ENCODE results near the gene AGPAT4. TPM values are rescaled to one million over a fixed set of nuclear protein-coding genes. Genes with fewer than 3 reads are reported as not detected.

AGPAT4 gene
- total RNA-seq, 1 experiment from 2014 or later: 15.5 TPM

GRCh38 chr6:161142957-161143296 lies 130.9 kb downstream of the AGPAT4 start:
- Histone ChIP-seq H2AFZ (ENCODE audit: low read depth, low read length, poor library complexity, severe bottlenecking) (no peak overlapping the region), H3K79me2 (ENCODE audit: insufficient read depth, low read length) (no peaks in the 10 kb centered on the region), H3K27ac (ENCODE audit: low read depth, low read length) (no peak overlapping the region), H3K4me3 (replicated peaks in 1 of 2; ENCODE audit: low read depth in 1 of 2, low read length in 2 of 2) (no peak overlapping the region), H3K27me3 (ENCODE audit: insufficient read depth, low read length) (no peaks in the 10 kb centered on the region), H3K9me3 (ENCODE audit: control insufficient read depth in 1 of 2, insufficient read depth in 1 of 2, low read depth in 1 of 2, low read length in 2 of 2) (no peaks in the 10 kb centered on the region), H3K36me3 (ENCODE audit: control insufficient read depth in 1 of 2, insufficient read depth in 2 of 2, low read length in 2 of 2) (no peaks in the 10 kb centered on the region), H3K4me1 (ENCODE audit: control insufficient read depth in 1 of 2, insufficient read depth in 2 of 2, low read length in 2 of 2) (no peaks in the 10 kb centered on the region), H3K4me2 (ENCODE audit: low read length) (no peak overlapping the region), H3K9ac (ENCODE audit: low read length) (no peak overlapping the region), H4K20me1 (ENCODE audit: insufficient read depth) (no peaks in the 10 kb centered on the region), H3K9me2 (ENCODE audit: insufficient read depth) (no peaks in the 10 kb centered on the region)
- ATAC-seq: no peak
- CTCF ChIA-PET: no interaction called here
- intact Hi-C loops (cut with micrococcal nuclease): no loop called here
- no TSS peak for BruUV-seq (replicated peaks)
- TF ChIP-seq TCF7L2 (IDR thresholded peaks at IDR 0.05; ENCODE audit: borderline replicate concordance, extremely low read depth, insufficient read depth, insufficient read length): no peak
- DNase-seq (ENCODE audit: low read depth, low spot score): no peak
- POLR2A ChIA-PET: no interaction called here
- RAD21 ChIA-PET (ENCODE audit: low non-redundant PET in 1 of 2, low total read pairs in 2 of 2, uncharacterized antibody in 2 of 2, unreplicated experiment in 2 of 2): no interaction called here

GRCh38 chr6:161141173-161141572 lies 132.7 kb downstream of the AGPAT4 start:
- POLR2A ChIA-PET: no interaction called here
- no peak for TF ChIP-seq ZNF274 (IDR thresholded peaks at IDR 0.05; ENCODE audit: low read depth, low read length)
- no peak for TF ChIP-seq CBX3 (IDR thresholded peaks at IDR 0.05; ENCODE audit: low read depth)
- no peak for TF ChIP-seq EGR1 (IDR thresholded peaks at IDR 0.05; ENCODE audit: low read depth)
- TF ChIP-seq SRF (IDR thresholded peaks at IDR 0.05; ENCODE audit: low read depth): no peak
- TF ChIP-seq, protein P1, sequence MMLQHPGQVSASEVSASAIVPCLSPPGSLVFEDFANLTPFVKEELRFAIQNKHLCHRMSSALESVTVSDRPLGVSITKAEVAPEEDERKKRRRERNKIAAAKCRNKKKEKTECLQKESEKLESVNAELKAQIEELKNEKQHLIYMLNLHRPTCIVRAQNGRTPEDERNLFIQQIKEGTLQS (IDR thresholded peaks at IDR 0.05): no peak
- no peak for TF ChIP-seq EZH2 (IDR thresholded peaks at IDR 0.05)
- no peak for TF ChIP-seq REST (IDR thresholded peaks at IDR 0.05; ENCODE audit: low read depth)
- TF ChIP-seq JUND (IDR thresholded peaks at IDR 0.05): no peak
- TF ChIP-seq, protein P2, sequence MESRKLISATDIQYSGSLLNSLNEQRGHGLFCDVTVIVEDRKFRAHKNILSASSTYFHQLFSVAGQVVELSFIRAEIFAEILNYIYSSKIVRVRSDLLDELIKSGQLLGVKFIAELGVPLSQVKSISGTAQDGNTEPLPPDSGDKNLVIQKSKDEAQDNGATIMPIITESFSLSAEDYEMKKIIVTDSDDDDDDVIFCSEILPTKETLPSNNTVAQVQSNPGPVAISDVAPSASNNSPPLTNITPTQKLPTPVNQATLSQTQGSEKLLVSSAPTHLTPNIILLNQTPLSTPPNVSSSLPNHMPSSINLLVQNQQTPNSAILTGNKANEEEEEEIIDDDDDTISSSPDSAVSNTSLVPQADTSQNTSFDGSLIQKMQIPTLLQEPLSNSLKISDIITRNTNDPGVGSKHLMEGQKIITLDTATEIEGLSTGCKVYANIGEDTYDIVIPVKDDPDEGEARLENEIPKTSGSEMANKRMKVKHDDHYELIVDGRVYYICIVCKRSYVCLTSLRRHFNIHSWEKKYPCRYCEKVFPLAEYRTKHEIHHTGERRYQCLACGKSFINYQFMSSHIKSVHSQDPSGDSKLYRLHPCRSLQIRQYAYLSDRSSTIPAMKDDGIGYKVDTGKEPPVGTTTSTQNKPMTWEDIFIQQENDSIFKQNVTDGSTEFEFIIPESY (IDR thresholded peaks at IDR 0.05; ENCODE audit: extremely low read depth, insufficient replicate concordance, low read length): no peak
- TF ChIP-seq ELF1 (IDR thresholded peaks at IDR 0.05; ENCODE audit: borderline replicate concordance, low read depth): no peak
- TF ChIP-seq EZH2phosphoT487 (IDR thresholded peaks at IDR 0.05; ENCODE audit: borderline replicate concordance): no peak
- TF ChIP-seq YY1 (IDR thresholded peaks at IDR 0.05; ENCODE audit: extremely low read depth, insufficient replicate concordance, low read depth, low read length): no peak
- no peak for TF ChIP-seq TCF7L2 (IDR thresholded peaks at IDR 0.05; ENCODE audit: borderline replicate concordance, extremely low read depth, insufficient read depth, insufficient read length)
- no peak for TF ChIP-seq MAX (IDR thresholded peaks at IDR 0.05)
- no peak for TF ChIP-seq RAD21 (IDR thresholded peaks at IDR 0.05; ENCODE audit: low read depth)

More at GRCh38 chr6:161141173-161141572, 132.7 kb downstream of the AGPAT4 start:
- Histone ChIP-seq H3K36me3 (ENCODE audit: control insufficient read depth in 1 of 2, insufficient read depth in 2 of 2, low read length in 2 of 2) (no peaks in the 10 kb centered on the region; a peak in 1 of 4 replicates), H3K27ac (ENCODE audit: low read depth, low read length) (no peak overlapping the region), H3K4me2 (ENCODE audit: low read length) (no peak overlapping the region), H3K9me2 (ENCODE audit: insufficient read depth) (no peaks in the 10 kb centered on the region), H4K20me1 (ENCODE audit: insufficient read depth) (no peaks in the 10 kb centered on the region), H3K9ac (ENCODE audit: low read length) (no peak overlapping the region), H3K27me3 (ENCODE audit: insufficient read depth, low read length) (no peaks in the 10 kb centered on the region), H3K9me3 (ENCODE audit: control insufficient read depth in 1 of 2, insufficient read depth in 1 of 2, low read depth in 1 of 2, low read length in 2 of 2) (no peaks in the 10 kb centered on the region), H3K79me2 (ENCODE audit: insufficient read depth, low read length) (no peaks in the 10 kb centered on the region), H2AFZ (ENCODE audit: low read depth, low read length, poor library complexity, severe bottlenecking) (no peak overlapping the region), H3K4me1 (ENCODE audit: control insufficient read depth in 1 of 2, insufficient read depth in 2 of 2, low read length in 2 of 2) (no peaks in the 10 kb centered on the region), H3K4me3 (replicated peaks in 1 of 2; ENCODE audit: low read depth in 1 of 2, low read length in 2 of 2) (no peak overlapping the region)
- BruUV-seq (replicated peaks): no TSS peak
- ATAC-seq: no peak
- no peak for DNase-seq (ENCODE audit: low read depth, low spot score)
- CTCF ChIA-PET: no interaction called here
- intact Hi-C loops (cut with micrococcal nuclease): no loop called here
- RAD21 ChIA-PET (ENCODE audit: low non-redundant PET in 1 of 2, low total read pairs in 2 of 2, uncharacterized antibody in 2 of 2, unreplicated experiment in 2 of 2): no interaction called here

All from HCT116 (cell line).